ENCODE data around the gene HOXA4. TPM values are rescaled to one million over a fixed set of nuclear protein-coding genes. Genes with fewer than 3 reads are reported as not detected.

HOXA4 gene
- total and polyA plus RNA-seq, 10 of the 15 experiments (the other 5 are each of a cell fraction or from before 2014, with no cell fraction given) = 0.07 TPM; not detected in 9

DNA sequence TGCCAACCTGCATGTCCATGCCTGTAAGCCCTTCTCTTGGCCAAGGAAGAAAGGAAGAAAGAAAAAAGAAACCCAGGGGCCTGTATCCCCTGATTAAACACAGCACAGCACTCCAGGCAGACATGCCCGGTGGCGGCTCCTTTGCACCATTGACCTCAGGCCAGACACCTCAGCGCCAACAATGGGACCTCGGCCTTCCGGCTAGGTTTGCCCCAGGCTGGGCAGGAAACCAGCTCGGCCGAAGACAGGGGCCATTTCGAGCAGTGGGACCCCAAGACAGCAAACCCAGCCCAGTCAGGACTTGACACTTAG lies 40.7 kb upstream of the HOXA4 start:
- Histone ChIP-seq H3K36me3 (ENCODE audit: control insufficient read depth in 2 of 2, insufficient read depth in 2 of 2, low read length in 1 of 2) (no peaks in the 10 kb centered on the region; a peak in 1 of 4 replicates), H4K20me1 (ENCODE audit: control insufficient read depth, insufficient read depth) (no peaks in the 10 kb centered on the region), H3K9ac (ENCODE audit: control insufficient read depth, insufficient read depth, low read length) (no peak overlapping the region), H3K4me2 (ENCODE audit: control insufficient read depth, insufficient read depth) (no peak overlapping the region), H3K9me3 (replicated peaks; ENCODE audit: control insufficient read depth, insufficient read depth, low read length) (no peaks in the 10 kb centered on the region; the same call in 2 of the 3 replicates), H3K27ac (ENCODE audit: control insufficient read depth, insufficient read depth) (no peak overlapping the region), H3K4me1 (ENCODE audit: control insufficient read depth, insufficient read depth, low read length) (no peaks in the 10 kb centered on the region), H3K4me3 (no peak overlapping the region), H3K79me2 (ENCODE audit: control insufficient read depth, insufficient read depth, low read length) (no peaks in the 10 kb centered on the region), H2AFZ (ENCODE audit: control insufficient read depth, low read depth, low read length) (no peak overlapping the region), H3K27me3 (replicated peaks in 1 of 2; ENCODE audit: control insufficient read depth in 2 of 2, insufficient read depth in 2 of 2, low read length in 1 of 2) (peaks cover 28 to 38% of the 10 kb centered on the region in 2 experiments)
- intact Hi-C loops (cut with micrococcal nuclease; ENCODE audit: unreplicated experiment) = no loop called here
- RAD21 ChIA-PET (ENCODE audit: unreplicated experiment) = no interaction called here
- no peak for FAIRE-seq
- TF ChIP-seq RAD51 (IDR thresholded peaks at IDR 0.05) (no peak), KLF5 (IDR thresholded peaks at IDR 0.05; ENCODE audit: partially characterized antibody) (no peak), YBX1 (IDR thresholded peaks at IDR 0.05) (no peak), NFIC (IDR thresholded peaks at IDR 0.05; ENCODE audit: low read depth, low read length) (no peak), ZNF384 (IDR thresholded peaks at IDR 0.05; ENCODE audit: borderline replicate concordance, low read depth, low read length) (no peak), ZNF24 (IDR thresholded peaks at IDR 0.05) (no peak)
- TF ChIP-seq, protein P1, sequence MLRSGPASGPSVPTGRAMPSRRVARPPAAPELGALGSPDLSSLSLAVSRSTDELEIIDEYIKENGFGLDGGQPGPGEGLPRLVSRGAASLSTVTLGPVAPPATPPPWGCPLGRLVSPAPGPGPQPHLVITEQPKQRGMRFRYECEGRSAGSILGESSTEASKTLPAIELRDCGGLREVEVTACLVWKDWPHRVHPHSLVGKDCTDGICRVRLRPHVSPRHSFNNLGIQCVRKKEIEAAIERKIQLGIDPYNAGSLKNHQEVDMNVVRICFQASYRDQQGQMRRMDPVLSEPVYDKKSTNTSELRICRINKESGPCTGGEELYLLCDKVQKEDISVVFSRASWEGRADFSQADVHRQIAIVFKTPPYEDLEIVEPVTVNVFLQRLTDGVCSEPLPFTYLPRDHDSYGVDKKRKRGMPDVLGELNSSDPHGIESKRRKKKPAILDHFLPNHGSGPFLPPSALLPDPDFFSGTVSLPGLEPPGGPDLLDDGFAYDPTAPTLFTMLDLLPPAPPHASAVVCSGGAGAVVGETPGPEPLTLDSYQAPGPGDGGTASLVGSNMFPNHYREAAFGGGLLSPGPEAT (IDR thresholded peaks at IDR 0.05; ENCODE audit: low read depth) = no peak
- 46% methylated on average over 8 of the region's 8 CpGs for WGBS (ENCODE audit: insufficient coverage, insufficient replicate concordance, low lambda C conversion rate, missing lambda C conversion rate)
- no peak for DNase-seq (ENCODE audit: low read depth, low spot score)
- ATAC-seq = no peak; the same call in 1 of the 3 replicates
- no TSS peak for BruUV-seq (replicated peaks)
- CTCF ChIA-PET = no interaction called here
- in situ Hi-C loops (cut with MboI) = loop anchor here (25.0 kb wide), 1 partner anchor 1084 kb away; no protein-coding TSS in a partner anchor
- POLR2A ChIA-PET = no interaction called here
- SMC1A ChIA-PET (ENCODE audit: uncharacterized antibody, unreplicated experiment) = no interaction called here
